Urothelium cell line (cell line): Measurements from ENCODE around the gene CA4.
"Not testable (repeated sequence)": the region's sequence is repeated elsewhere in the genome, so short reads cannot be mapped to it uniquely, and the experiment has no call there.

Experiments used
- DNase-seq: peaks from one replicate; pipeline ENCODE4 v3.0.0; 2011; ENCODE audit warnings: low spot score, mixed read lengths
- FAIRE-seq: peaks from 2 replicates; lab custom pipeline; 2011; peaks lifted over from hg19 to GRCh38; lab: Jason Lieb, UNC

Gene CA4

GRCh38 chr17:60170835-60171752 is 21.3 kb downstream of the CA4 start:
- no peak for DNase-seq
- FAIRE-seq = no peak

- FAIRE-seq (no peak), DNase-seq (no peak)
These were observed 21.9 kb downstream of the CA4 start for GRCh38 chr17:60171753-60172079.

- FAIRE-seq (no peak), DNase-seq (no peak)
These were observed 23.6 kb downstream of the CA4 start for GRCh38 chr17:60173304-60173819.

GRCh38 chr17:60174035-60174434 is 24.3 kb downstream of the CA4 start:
- DNase-seq (no peak), FAIRE-seq (no peak)

GRCh38 chr17:60174767-60175166 is 25.0 kb downstream of the CA4 start:
- not testable (repeated sequence) for DNase-seq, FAIRE-seq

- FAIRE-seq, DNase-seq: not testable (repeated sequence)
These were observed 27.0 kb downstream of the CA4 start for GRCh38 chr17:60176763-60177162.

- FAIRE-seq, DNase-seq: not testable (repeated sequence)
These were observed 28.4 kb downstream of the CA4 start for GRCh38 chr17:60178180-60178579.

GRCh38 chr17:60180380-60180779 is 30.6 kb downstream of the CA4 start:
- not testable (repeated sequence) for FAIRE-seq, DNase-seq

- DNase-seq, FAIRE-seq: not testable (repeated sequence)
These were observed 36.6 kb downstream of the CA4 start for GRCh38 chr17:60186372-60186771.

GRCh38 chr17:60186846-60187745 is 37.3 kb downstream of the CA4 start:
- not testable (repeated sequence) for DNase-seq, FAIRE-seq

GRCh38 chr17:60188759-60189158 is 39.0 kb downstream of the CA4 start:
- FAIRE-seq = no peak
- no peak for DNase-seq

GRCh38 chr17:60190032-60190431 is 40.3 kb downstream of the CA4 start:
- not testable (repeated sequence) for FAIRE-seq, DNase-seq

GRCh38 chr17:60193032-60193431 is 43.3 kb downstream of the CA4 start:
- FAIRE-seq = peak; percentile 53
- DNase-seq = not testable (repeated sequence)

- DNase-seq = no peak
- FAIRE-seq = no peak
These were observed 43.7 kb downstream of the CA4 start for GRCh38 chr17:60193482-60193881.

GRCh38 chr17:60194141-60194540 is 44.4 kb downstream of the CA4 start:
- not testable (repeated sequence) for DNase-seq, FAIRE-seq

- not testable (repeated sequence) for FAIRE-seq
These were observed 48.9 kb downstream of the CA4 start for GRCh38 chr17:60198630-60199029.

GRCh38 chr17:60205782-60206181 is 56.0 kb downstream of the CA4 start:
- not testable (repeated sequence) for FAIRE-seq, DNase-seq

More at GRCh38 chr17:60198630-60199029, 48.9 kb downstream of the CA4 start:
- DNase-seq = not testable (repeated sequence)

- FAIRE-seq, DNase-seq: not testable (repeated sequence)
These were observed 58.5 kb downstream of the CA4 start for GRCh38 chr17:60208302-60208701.
